Calu3 (cell line): ENCODE data around the gene PLEKHA8. TPM values are rescaled to one million over a fixed set of nuclear protein-coding genes. Genes with fewer than 3 reads are reported as not detected.

Source experiments
- BruUV-seq: library from RNA; stranded (reverse); fragments of 400-500 nt; replicated peaks from 2 replicates; lab custom pipeline; 2021; lab: Mats Ljungman, UMichigan
- CTCF ChIA-PET: fragments of 300-600 bp; sonication (Branson Sonifier 250); formaldehyde crosslinking; loops from one replicate; lab custom pipeline; 2022; ENCODE audit warnings: antibody characterized with exemption; lab: Charles Lee
- DNase-seq: peaks from one replicate; pipeline ENCODE4 v3.0.0; 2022
- H3K27ac Mint-ChIP-seq: one replicate; pipeline ENCODE4 v1.8.0; 2022; ENCODE audit warnings: mixed read lengths; ENCODE audit not compliant: unreplicated experiment
- H3K27me3 Mint-ChIP-seq: one replicate; pipeline ENCODE4 v1.8.0; 2022; ENCODE audit warnings: mixed read lengths; ENCODE audit not compliant: unreplicated experiment
- H3K36me3 Mint-ChIP-seq: one replicate; pipeline ENCODE4 v1.8.0; 2022; ENCODE audit warnings: mild to moderate bottlenecking, moderate library complexity, mixed read lengths; ENCODE audit not compliant: insufficient read depth, unreplicated experiment
- H3K4me1 Mint-ChIP-seq: one replicate; pipeline ENCODE4 v1.8.0; 2022; ENCODE audit warnings: mild to moderate bottlenecking, low read depth, mixed read lengths; ENCODE audit not compliant: unreplicated experiment
- H3K4me3 Mint-ChIP-seq: one replicate; pipeline ENCODE4 v1.8.0; 2022; ENCODE audit warnings: mild to moderate bottlenecking, low read depth, moderate library complexity, mixed read lengths; ENCODE audit not compliant: unreplicated experiment
- H3K9me3 Mint-ChIP-seq: one replicate; pipeline ENCODE4 v1.8.0; 2022; ENCODE audit warnings: low read depth, mixed read lengths; ENCODE audit not compliant: unreplicated experiment
- CTCF ChIP-seq: fragments of 200-600 bp; IDR thresholded peaks from one replicate; pipeline ENCODE4 v1.8.0; 2022; ENCODE audit warnings: antibody characterized with exemption; ENCODE audit not compliant: unreplicated experiment
- intact Hi-C: fragments of 100-400 bp; cut with micrococcal nuclease; formaldehyde crosslinking; loops from one replicate; pipeline ENCODE4 v1.10.0; 2022; ENCODE audit not compliant: unreplicated experiment
- total RNA-seq: library from RNA; stranded (reverse); gene quantifications from 2 replicates; pipeline ENCODE4 v1.2.3, GENCODE V29; 2022

PLEKHA8 gene
- total RNA-seq, 1 experiment from 2014 or later: 27.6 TPM

- CTCF ChIA-PET: interaction anchor here (0.9 to 1.3 kb wide), 2 partner anchors 10 to 13 kb away, joined by 3 read pairs; no protein-coding TSS in a partner anchor
- BruUV-seq: no TSS peak
- H3K9me3 Mint-ChIP-seq: no peaks in the 10 kb centered on the region
- no peak overlapping the region for H3K27ac Mint-ChIP-seq
- peaks cover 33% of the 10 kb centered on the region for H3K4me1 Mint-ChIP-seq
- no peak overlapping the region for H3K4me3 Mint-ChIP-seq
- H3K27me3 Mint-ChIP-seq: no peaks in the 10 kb centered on the region
- peaks cover 11% of the 10 kb centered on the region for H3K36me3 Mint-ChIP-seq
- no peak for DNase-seq
- TF ChIP-seq CTCF: no peak
- intact Hi-C loops: no loop called here
Measured at GRCh38 chr7:30146127-30146612, 118.0 kb downstream of the PLEKHA8 start.

- CTCF ChIA-PET: interaction anchor here (1.3 kb wide), 1 partner anchor 12 kb away, joined by 3 read pairs; no protein-coding TSS in a partner anchor
- intact Hi-C loops: no loop called here
- no peak for DNase-seq
- H3K36me3 Mint-ChIP-seq: peaks cover 11% of the 10 kb centered on the region
- no peaks in the 10 kb centered on the region for H3K27me3 Mint-ChIP-seq
- H3K27ac Mint-ChIP-seq: no peak overlapping the region
- H3K9me3 Mint-ChIP-seq: no peaks in the 10 kb centered on the region
- BruUV-seq: no TSS peak
- no peak overlapping the region for H3K4me3 Mint-ChIP-seq
- H3K4me1 Mint-ChIP-seq: peaks cover 26% of the 10 kb centered on the region
- no peak for TF ChIP-seq CTCF
Measured at GRCh38 chr7:30147223-30147622, 119.0 kb downstream of the PLEKHA8 start.

- intact Hi-C loops: no loop called here
- Mint-ChIP-seq H3K27me3 (no peaks in the 10 kb centered on the region), H3K4me3 (no peak overlapping the region), H3K4me1 (peaks cover 20% of the 10 kb centered on the region), H3K27ac (no peak overlapping the region), H3K9me3 (no peaks in the 10 kb centered on the region), H3K36me3 (peaks cover 7% of the 10 kb centered on the region)
- no peak for DNase-seq
- no TSS peak for BruUV-seq
- no peak for TF ChIP-seq CTCF
- CTCF ChIA-PET: interaction anchor here (0.5 to 1.3 kb wide), 2 partner anchors 12 to 1588 kb away, joined by 3 read pairs; no protein-coding TSS in a partner anchor
Measured at GRCh38 chr7:30147785-30148184, 119.6 kb downstream of the PLEKHA8 start.

- Mint-ChIP-seq H3K27ac (no peak overlapping the region), H3K4me1 (peaks cover 14% of the 10 kb centered on the region), H3K4me3 (no peak overlapping the region), H3K36me3 (peaks cover under 1% of the 10 kb centered on the region), H3K27me3 (no peaks in the 10 kb centered on the region), H3K9me3 (no peaks in the 10 kb centered on the region)
- DNase-seq: no peak
- CTCF ChIA-PET: interaction anchor here (0.5 to 1.3 kb wide), 2 partner anchors 11 to 1587 kb away, joined by 3 read pairs; no protein-coding TSS in a partner anchor
- intact Hi-C loops: no loop called here
- no TSS peak for BruUV-seq
- TF ChIP-seq CTCF: no peak
Measured at GRCh38 chr7:30148426-30148825, 120.2 kb downstream of the PLEKHA8 start.
